HL-60 (cell line): Measurements from ENCODE around the gene RAB44.

Source experiments
- GABPA ChIP-seq: IDR thresholded peaks from 2 replicates; pipeline ENCODE4 v1.6.1; 2012; ENCODE audit warnings: low read depth
- POLR2AphosphoS5 ChIP-seq: IDR thresholded peaks from 2 replicates; pipeline ENCODE4 v1.6.1; 2012; ENCODE audit warnings: low read depth
- TF ChIP-seq, protein P1 (sequence below): IDR thresholded peaks from one replicate; pipeline ENCODE4 v1.5.1; 2011; ENCODE audit warnings: low read length, control low read depth, inconsistent platforms; ENCODE audit not compliant: insufficient read depth

DNA sequence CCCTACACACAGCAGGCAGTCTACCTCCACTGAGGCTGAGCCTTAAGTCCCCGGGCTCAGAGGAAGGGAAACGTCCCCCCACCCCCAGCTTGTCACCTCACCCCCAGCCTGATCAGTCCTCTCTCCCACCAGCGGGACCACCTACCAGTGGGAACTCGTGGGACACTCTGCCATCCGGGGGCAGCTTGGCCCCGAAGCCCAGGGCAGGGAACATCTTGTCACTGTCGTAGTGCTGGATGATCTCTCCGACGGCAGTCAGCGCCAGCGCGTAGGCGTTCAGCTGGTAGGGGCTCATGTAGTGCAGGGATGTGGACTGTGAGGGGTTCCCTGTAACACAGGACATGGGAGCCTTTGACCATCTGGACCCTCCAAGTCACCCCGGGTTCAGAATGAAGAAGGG lies 48.6 kb downstream of the RAB44 start:
- TF ChIP-seq, protein P1, sequence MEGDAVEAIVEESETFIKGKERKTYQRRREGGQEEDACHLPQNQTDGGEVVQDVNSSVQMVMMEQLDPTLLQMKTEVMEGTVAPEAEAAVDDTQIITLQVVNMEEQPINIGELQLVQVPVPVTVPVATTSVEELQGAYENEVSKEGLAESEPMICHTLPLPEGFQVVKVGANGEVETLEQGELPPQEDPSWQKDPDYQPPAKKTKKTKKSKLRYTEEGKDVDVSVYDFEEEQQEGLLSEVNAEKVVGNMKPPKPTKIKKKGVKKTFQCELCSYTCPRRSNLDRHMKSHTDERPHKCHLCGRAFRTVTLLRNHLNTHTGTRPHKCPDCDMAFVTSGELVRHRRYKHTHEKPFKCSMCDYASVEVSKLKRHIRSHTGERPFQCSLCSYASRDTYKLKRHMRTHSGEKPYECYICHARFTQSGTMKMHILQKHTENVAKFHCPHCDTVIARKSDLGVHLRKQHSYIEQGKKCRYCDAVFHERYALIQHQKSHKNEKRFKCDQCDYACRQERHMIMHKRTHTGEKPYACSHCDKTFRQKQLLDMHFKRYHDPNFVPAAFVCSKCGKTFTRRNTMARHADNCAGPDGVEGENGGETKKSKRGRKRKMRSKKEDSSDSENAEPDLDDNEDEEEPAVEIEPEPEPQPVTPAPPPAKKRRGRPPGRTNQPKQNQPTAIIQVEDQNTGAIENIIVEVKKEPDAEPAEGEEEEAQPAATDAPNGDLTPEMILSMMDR = no peak
- TF ChIP-seq POLR2AphosphoS5 (no peak), GABPA (no peak)
